22Rv1 (cell line): Measurements from ENCODE around the gene KCNQ2.

Source experiments
- CTCF ChIP-seq: fragments of 450-650 bp; IDR thresholded peaks from 2 replicates; pipeline ENCODE4 v1.5.1; 2017; ENCODE audit warnings: mild to moderate bottlenecking
- ZFX ChIP-seq: fragments of 450-650 bp; IDR thresholded peaks from 2 replicates; pipeline ENCODE4 v1.6.1; 2017; ENCODE audit warnings: antibody characterized with exemption, borderline replicate concordance

- no peak for TF ChIP-seq CTCF
- no peak for TF ChIP-seq ZFX
Measured at GRCh38 chr20:63384336-63384735, 88.1 kb downstream of the KCNQ2 start.
